H1 (cell line): Measurements from ENCODE around the gene UBE2H. TPM values are rescaled to one million over a fixed set of nuclear protein-coding genes. Genes with fewer than 3 reads are reported as not detected.

Source experiments
- CTCF ChIA-PET: fragments of 300-600 bp; sonication (Branson Sonifier 250); formaldehyde crosslinking; loops from one replicate; lab custom pipeline; 2021; ENCODE audit not compliant: partially characterized antibody; lab: Charles Lee
- POLR2A ChIA-PET: fragments of 300-600 bp; sonication (Branson Sonifier 250); formaldehyde crosslinking; loops from one replicate; lab custom pipeline; 2021; ENCODE audit warnings: inconsistent platforms; ENCODE audit not compliant: partially characterized antibody; lab: Charles Lee
- DNase-seq, 2 experiments: peaks; one replicate each; pipeline versions ENCODE4 v3.0.0 to v3.0.0-alpha.2; 2010 to 2022; ENCODE audit warnings: low spot score in 2 of 2, low read depth in 1 of 2, mixed read lengths in 1 of 2
- FAIRE-seq: peaks from 2 replicates; lab custom pipeline; 2011; peaks lifted over from hg19 to GRCh38; lab: Jason Lieb, UNC
- H2AFZ ChIP-seq: 2 replicates; pipeline ENCODE4 v1.8.1; 2012; ENCODE audit warnings: low read length, inconsistent platforms
- H2AK5ac ChIP-seq: 2 replicates; pipeline ENCODE4 v1.6.1; 2013; ENCODE audit warnings: low read depth, low read length
- H2BK120ac ChIP-seq: replicated peaks from 2 replicates; pipeline ENCODE3; 2013; ENCODE audit warnings: low read depth, low read length, inconsistent platforms
- H2BK12ac ChIP-seq: 2 replicates; pipeline ENCODE4 v1.6.1; 2013; ENCODE audit warnings: low read depth, low read length
- H2BK15ac ChIP-seq: 2 replicates; pipeline ENCODE4 v1.6.1; 2013; ENCODE audit warnings: low read length
- H2BK20ac ChIP-seq: 2 replicates; pipeline ENCODE4 v1.6.1; 2013; ENCODE audit warnings: low read length
- H2BK5ac ChIP-seq: 2 replicates; pipeline ENCODE4 v1.6.1; 2013; ENCODE audit warnings: low read depth, low read length
- H3K14ac ChIP-seq: 2 replicates; pipeline ENCODE4 v1.6.1; 2013; ENCODE audit warnings: inconsistent platforms; ENCODE audit not compliant: insufficient read length
- H3K18ac ChIP-seq: 2 replicates; pipeline ENCODE4 v1.6.1; 2013; ENCODE audit warnings: low read length; ENCODE audit errors: extremely low read depth
- H3K23ac ChIP-seq: 2 replicates; pipeline ENCODE4 v1.6.1; 2013; ENCODE audit warnings: inconsistent platforms; ENCODE audit not compliant: insufficient read length
- H3K23me2 ChIP-seq: 2 replicates; pipeline ENCODE4 v1.6.1; 2013; ENCODE audit warnings: low read depth, low read length
- H3K27ac ChIP-seq: 2 replicates; pipeline ENCODE4 v1.6.1; 2011; ENCODE audit warnings: low read depth, low read length, inconsistent platforms
- H3K27me3 ChIP-seq, 4 experiments: replicated peaks in 1 of 4; 1 replicate in 1 of 4; 2 replicates in 3 of 4; pipeline versions ENCODE4 v1.6.1 to v1.8.1; 2011 to 2013; ENCODE audit warnings: low read length in 3 of 4, mild to moderate bottlenecking in 3 of 4, inconsistent platforms in 2 of 4, mixed read lengths in 2 of 4, moderate library complexity in 1 of 4; ENCODE audit not compliant: control insufficient read depth in 3 of 4, insufficient read depth in 3 of 4; ENCODE audit errors: extremely low read depth in 1 of 4
- H3K36me3 ChIP-seq, 4 experiments: 2 replicates each; pipeline versions ENCODE4 v1.6.1 to v1.8.1; 2011 to 2013; ENCODE audit warnings: mild to moderate bottlenecking in 4 of 4, low read length in 3 of 4, moderate library complexity in 2 of 4, control low read depth in 1 of 4, inconsistent platforms in 1 of 4; ENCODE audit not compliant: insufficient read depth in 4 of 4, control insufficient read depth in 2 of 4
- H3K4ac ChIP-seq: replicated peaks from 2 replicates; pipeline ENCODE3; 2013; ENCODE audit warnings: low read length, low read depth, mixed read lengths, inconsistent platforms; ENCODE audit not compliant: insufficient read length
- H3K4me1 ChIP-seq, 4 experiments: replicated peaks in 1 of 4; 1 replicate in 1 of 4; 2 replicates in 3 of 4; pipeline versions ENCODE4 v1.6.1 to v1.8.1; 2011 to 2013; ENCODE audit warnings: low read length in 3 of 4, inconsistent platforms in 2 of 4, mixed read lengths in 1 of 4; ENCODE audit not compliant: insufficient read depth in 4 of 4, control insufficient read depth in 3 of 4
- H3K4me2 ChIP-seq, 2 experiments: 2 replicates each; pipeline versions ENCODE4 v1.6.1 to v1.8.1; 2011 to 2013; ENCODE audit warnings: low read depth in 2 of 2, low read length in 2 of 2, control low read depth in 1 of 2, inconsistent platforms in 1 of 2, mild to moderate bottlenecking in 1 of 2; ENCODE audit not compliant: insufficient read depth in 1 of 2
- H3K4me3 ChIP-seq, 4 experiments: fragments of 200-600, 300-600 bp in 1 of 4; sonication (generic), shearing (Covaris generic), sonication (Bioruptor Twin) in 1 of 4; 2 replicates each; pipeline versions ENCODE4 v1.5.1 to v1.8.1; 2011 to 2016; ENCODE audit warnings: low read length in 4 of 4, low read depth in 3 of 4, control low read depth in 2 of 4, inconsistent platforms in 2 of 4, mild to moderate bottlenecking in 2 of 4, mixed read lengths in 1 of 4, moderate library complexity in 1 of 4; ENCODE audit not compliant: insufficient read depth in 2 of 4; ENCODE audit errors: extremely low read depth in 1 of 4
- H3K56ac ChIP-seq: replicated peaks from 2 replicates; pipeline ENCODE3; 2013; ENCODE audit warnings: low read depth, mild to moderate bottlenecking, mixed read lengths, low read length, inconsistent platforms; ENCODE audit not compliant: insufficient read length
- H3K79me1 ChIP-seq: 2 replicates; pipeline ENCODE4 v1.6.1; 2013; ENCODE audit warnings: low read depth, low read length, control low read depth
- H3K79me2 ChIP-seq, 2 experiments: 2 replicates each; pipeline versions ENCODE4 v1.6.1 to v1.8.1; 2012 to 2013; ENCODE audit warnings: low read length in 2 of 2, mild to moderate bottlenecking in 2 of 2, inconsistent platforms in 1 of 2; ENCODE audit not compliant: insufficient read depth in 2 of 2, control insufficient read depth in 1 of 2
- H3K9ac ChIP-seq, 4 experiments: replicated peaks in 1 of 4; 1 replicate in 1 of 4; 2 replicates in 3 of 4; pipeline versions ENCODE4 v1.6.1 to v1.8.1; 2011 to 2013; ENCODE audit warnings: low read depth in 3 of 4, low read length in 3 of 4, control low read depth in 2 of 4, mild to moderate bottlenecking in 2 of 4, moderate library complexity in 2 of 4, inconsistent platforms in 1 of 4; ENCODE audit errors: extremely low read depth in 1 of 4
- H3K9me3 ChIP-seq, 2 experiments: 2 replicates each; pipeline versions ENCODE4 v1.6.1 to v1.8.1; 2012 to 2013; ENCODE audit warnings: mild to moderate bottlenecking in 2 of 2, moderate library complexity in 2 of 2, control low read depth in 1 of 2, inconsistent platforms in 1 of 2, low read depth in 1 of 2, low read length in 1 of 2, mixed read lengths in 1 of 2; ENCODE audit not compliant: insufficient read depth in 2 of 2
- H4K20me1 ChIP-seq, 2 experiments: replicated peaks in 1 of 2; 2 replicates each; pipeline versions ENCODE3 to v1.8.1; 2011 to 2013; ENCODE audit warnings: inconsistent platforms in 2 of 2, low read length in 2 of 2, mild to moderate bottlenecking in 1 of 2; ENCODE audit not compliant: insufficient read depth in 2 of 2, control insufficient read depth in 1 of 2
- H4K5ac ChIP-seq: 2 replicates; pipeline ENCODE4 v1.6.1; 2013; ENCODE audit warnings: low read length, low read depth, mixed read lengths, inconsistent platforms; ENCODE audit not compliant: insufficient read length
- H4K8ac ChIP-seq: 2 replicates; pipeline ENCODE4 v1.8.0; 2013; ENCODE audit warnings: mild to moderate bottlenecking, moderate library complexity, low read length, inconsistent platforms; ENCODE audit not compliant: insufficient read depth; ENCODE audit errors: extremely low read depth
- H4K91ac ChIP-seq: replicated peaks from 2 replicates; pipeline ENCODE3; 2013; ENCODE audit warnings: low read length, mixed read lengths, inconsistent platforms; ENCODE audit not compliant: insufficient read length
- EZH2 ChIP-seq: fragments of 200-600 bp; sonication (generic); IDR thresholded peaks from 2 replicates; pipeline ENCODE4 v1.7.1; 2012; ENCODE audit warnings: low read depth, mild to moderate bottlenecking, moderate library complexity, low read length, inconsistent platforms; ENCODE audit not compliant: severe bottlenecking
- POLR2A ChIP-seq, 2 experiments: IDR thresholded peaks; 1 replicate in 1 of 2; 2 replicates in 1 of 2; pipeline ENCODE4 v1.6.1; 2011; ENCODE audit warnings: low read depth in 2 of 2, low read length in 2 of 2, mild to moderate bottlenecking in 2 of 2; ENCODE audit errors: control extremely low read depth in 1 of 2
- POLR2AphosphoS5 ChIP-seq: IDR thresholded peaks from 2 replicates; pipeline ENCODE4 v1.6.1; 2011; ENCODE audit warnings: low read depth, low read length
- USF2 ChIP-seq: IDR thresholded peaks from 2 replicates; pipeline ENCODE4 v1.6.1; 2011; ENCODE audit warnings: low read length, improper control_type of control experiment
- WGBS, 2 experiments: shearing (Covaris generic) in 1 of 2; methylation state at CpG; one replicate each; pipeline versions ENCODE4 v1.1.6 to v1.1.7; 2013 to 2015; ENCODE audit warnings: low lambda C conversion rate in 2 of 2, mixed read lengths in 2 of 2, inconsistent platforms in 1 of 2, low coverage in 1 of 2, missing lambda C conversion rate in 1 of 2; ENCODE audit not compliant: insufficient replicate concordance in 2 of 2, insufficient coverage in 1 of 2, insufficient read length in 1 of 2; ENCODE audit errors: extremely low coverage in 1 of 2, missing lambda C conversion rate in 1 of 2; 5-methylcytosine and 5-hydroxymethylcytosine counted together
- polyA plus RNA-seq, 7 experiments: library from polyadenylated mRNA; depleted of rRNA in 3 of 7; stranded (reverse) in 5 of 7; unstranded in 2 of 7; fragments of >200 nt in 5 of 7; fragments of 200-250 nt in 2 of 7; gene quantifications; 1 replicate in 5 of 7; 2 replicates in 1 of 7; 4 replicates in 1 of 7; pipeline versions ENCODE4 v1.2.1 to v1.2.3, GENCODE V29; 2011 to 2013; ENCODE audit warnings: missing spikeins in 2 of 7, mixed read lengths in 2 of 7
- total RNA-seq: library from RNA; stranded (reverse); fragmentation: NEBNext Ultra II Directional; extraction: Animal tissue kit (Norgen Biotek cat#: 25700); gene quantifications from 2 replicates; pipeline ENCODE4 v1.2.1, GENCODE V29; 2021

UBE2H gene
- total and polyA plus RNA-seq, 2 of the 8 experiments (the other 6 are each of a cell fraction or from before 2014, with no cell fraction given) = 30.6 to 62.2 TPM

GRCh38 chr7:129827467-129827990, 125.2 kb downstream of the UBE2H start:
- TF ChIP-seq EZH2 (no peak), POLR2A (IDR thresholded peaks at IDR 0.05; ENCODE audit: control extremely low read depth in 1 of 2, low read depth in 2 of 2, low read length in 2 of 2) (0 out of 3 replicates have a peak, but pooled peaks of 1 of the 2 experiments have one; percentile 16), USF2 (no peak), POLR2AphosphoS5 (no peak)
- no peaks in the 10 kb centered on the region for H3K27me3 ChIP-seq
- no peak overlapping the region for H2BK5ac ChIP-seq
- peaks cover 8 to 33% (median 11%) of the 10 kb centered on the region in 4 experiments for H3K4me1 ChIP-seq
- no peak overlapping the region for H3K56ac ChIP-seq
- no peak overlapping the region for H2AK5ac ChIP-seq
- no peak overlapping the region for H3K4me2 ChIP-seq
- H3K79me1 ChIP-seq = no peaks in the 10 kb centered on the region
- H3K4me3 ChIP-seq = no peak overlapping the region
- peaks cover 3% of the 10 kb centered on the region for H3K23me2 ChIP-seq
- peak overlapping the region; percentile 7; the same call in 1 of the 2 replicates for H2BK12ac ChIP-seq
- no peak overlapping the region for H4K8ac ChIP-seq
- no peak overlapping the region for H3K27ac ChIP-seq
- no peak overlapping the region for H2BK20ac ChIP-seq
- no peak overlapping the region for H3K4ac ChIP-seq
- H3K9ac ChIP-seq = no peak overlapping the region
- H4K91ac ChIP-seq = peak overlapping the region; percentile 51
- H3K9me3 ChIP-seq = no peaks in the 10 kb centered on the region
- H3K79me2 ChIP-seq = no peaks in the 10 kb centered on the region
- no peak overlapping the region for H3K23ac ChIP-seq
- no peak overlapping the region for H3K14ac ChIP-seq
- H2BK15ac ChIP-seq = 0 out of 2 replicates have a peak overlapping the region, but pooled peaks have one; percentile 19
- no peak overlapping the region for H4K5ac ChIP-seq
- ChIA-PET CTCF (interaction anchor here (0.6 to 8.8 kb wide), 8 partner anchors 15 to 609 kb away, joined by 3 to 141 read pairs (median 24); no protein-coding TSS in a partner anchor), POLR2A (interaction anchor here (0.6 to 5.6 kb wide), 3 partner anchors 50 to 215 kb away, joined by 3 to 36 read pairs (median 3); no protein-coding TSS in a partner anchor)
- FAIRE-seq = no peak
- no peaks in the 10 kb centered on the region for H4K20me1 ChIP-seq
- H2AFZ ChIP-seq = no peak overlapping the region
- H2BK120ac ChIP-seq = no peak overlapping the region
- no peaks in the 10 kb centered on the region; a peak in 2 of 8 replicates for H3K36me3 ChIP-seq
- H3K18ac ChIP-seq = no peak overlapping the region
- DNase-seq = no peak
- WGBS, 2 experiments = 88% methylated on average over 9 of the region's 9 CpGs; no CpG with 5 or more reads in 1 of the 2 experiments
